ENCODE data around the gene C5orf63.

DNA sequence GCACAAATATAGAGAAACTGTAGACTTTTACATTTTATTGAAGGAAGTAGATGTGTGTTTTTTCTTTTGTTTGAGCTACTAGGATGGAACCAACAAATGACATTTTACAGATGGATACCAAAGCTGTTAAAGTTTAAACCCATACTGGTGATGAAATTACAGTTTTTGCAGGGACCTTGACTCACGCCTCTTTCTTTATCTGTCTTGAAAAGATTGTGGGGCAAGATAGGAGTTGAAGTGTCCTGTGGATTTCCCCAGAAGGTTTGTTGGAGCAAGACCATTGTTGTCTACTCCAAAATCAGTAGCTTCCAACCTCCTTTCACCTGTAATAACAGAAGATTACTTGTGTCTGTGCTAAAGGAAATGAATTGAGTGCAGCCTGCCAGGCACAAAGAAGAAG, 4.1 kb upstream of the C5orf63 start:
- TF ChIP-seq, protein P1, sequence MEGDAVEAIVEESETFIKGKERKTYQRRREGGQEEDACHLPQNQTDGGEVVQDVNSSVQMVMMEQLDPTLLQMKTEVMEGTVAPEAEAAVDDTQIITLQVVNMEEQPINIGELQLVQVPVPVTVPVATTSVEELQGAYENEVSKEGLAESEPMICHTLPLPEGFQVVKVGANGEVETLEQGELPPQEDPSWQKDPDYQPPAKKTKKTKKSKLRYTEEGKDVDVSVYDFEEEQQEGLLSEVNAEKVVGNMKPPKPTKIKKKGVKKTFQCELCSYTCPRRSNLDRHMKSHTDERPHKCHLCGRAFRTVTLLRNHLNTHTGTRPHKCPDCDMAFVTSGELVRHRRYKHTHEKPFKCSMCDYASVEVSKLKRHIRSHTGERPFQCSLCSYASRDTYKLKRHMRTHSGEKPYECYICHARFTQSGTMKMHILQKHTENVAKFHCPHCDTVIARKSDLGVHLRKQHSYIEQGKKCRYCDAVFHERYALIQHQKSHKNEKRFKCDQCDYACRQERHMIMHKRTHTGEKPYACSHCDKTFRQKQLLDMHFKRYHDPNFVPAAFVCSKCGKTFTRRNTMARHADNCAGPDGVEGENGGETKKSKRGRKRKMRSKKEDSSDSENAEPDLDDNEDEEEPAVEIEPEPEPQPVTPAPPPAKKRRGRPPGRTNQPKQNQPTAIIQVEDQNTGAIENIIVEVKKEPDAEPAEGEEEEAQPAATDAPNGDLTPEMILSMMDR (conservative IDR thresholded peaks at IDR 0.05; ENCODE audit: low read depth, low read length) = no peak
- TF ChIP-seq EZH2 (IDR thresholded peaks at IDR 0.05; ENCODE audit: borderline replicate concordance, low read depth, low read length, poor library complexity, severe bottlenecking) = no peak

Measured in A673 (cell line).